ENCODE results near the gene PNCK.

PNCK gene

GRCh38 chrX:153673428-153674218 is at the start of gene PNCK:
TSS of gene PNCK (minus strand) at chrX:153673813. CDS start at chrX:153673076, 737 bp downstream.
- Histone ChIP-seq H3K9ac (ENCODE audit: low read depth in 1 of 2, low read length in 2 of 2) (no peak within 1 kb of the TSS), H3K36me3 (ENCODE audit: control insufficient read depth in 2 of 2, insufficient read depth in 2 of 2, low read length in 2 of 2) (no peaks in the 10 kb centered on the region), H3K4me3 (ENCODE audit: low read length in 2 of 2) (no peak within 1 kb of the TSS)

GRCh38 chrX:153722704-153723350 is 49.2 kb upstream of the PNCK start:
- peak overlapping the region; percentile 77 to 79 for H3K9ac ChIP-seq (ENCODE audit: low read depth in 1 of 2, low read length in 2 of 2)
- H3K4me1 ChIP-seq (ENCODE audit: control insufficient read depth in 2 of 2, insufficient read depth in 2 of 2, low read length in 2 of 2): peaks cover 37% of the 10 kb centered on the region in 2 donors
- peaks cover 11 to 16% of the 10 kb centered on the region in 2 donors for H3K36me3 ChIP-seq (ENCODE audit: control insufficient read depth in 2 of 2, insufficient read depth in 2 of 2, low read length in 2 of 2)
- H3K27me3 ChIP-seq (ENCODE audit: control insufficient read depth in 2 of 2, insufficient read depth in 2 of 2, low read length in 2 of 2): no peaks in the 10 kb centered on the region
- H3K4me3 ChIP-seq (ENCODE audit: low read length in 2 of 2): peak overlapping the region; percentile 66 to 74
- H3K9me3 ChIP-seq (ENCODE audit: control insufficient read depth in 2 of 2, low read length in 2 of 2): no peaks in the 10 kb centered on the region
- peak overlapping the region; percentile 87 to 92 for H3K27ac ChIP-seq (ENCODE audit: low read depth in 2 of 2, low read length in 2 of 2)

More at GRCh38 chrX:153673428-153674218, at the start of gene PNCK:
- Histone ChIP-seq H3K27ac (ENCODE audit: low read depth in 2 of 2, low read length in 2 of 2) (no peak within 1 kb of the TSS), H3K27me3 (ENCODE audit: control insufficient read depth in 2 of 2, insufficient read depth in 2 of 2, low read length in 2 of 2) (peaks cover 0 to 1% of the 10 kb centered on the region in 2 donors), H3K4me1 (ENCODE audit: control insufficient read depth in 2 of 2, insufficient read depth in 2 of 2, low read length in 2 of 2) (no peaks in the 10 kb centered on the region), H3K9me3 (ENCODE audit: control insufficient read depth in 2 of 2, low read length in 2 of 2) (no peaks in the 10 kb centered on the region)

- H3K4me3 ChIP-seq (ENCODE audit: low read length in 2 of 2): no peak overlapping the region
- no peaks in the 10 kb centered on the region for H3K9me3 ChIP-seq (ENCODE audit: control insufficient read depth in 2 of 2, low read length in 2 of 2)
- no peaks in the 10 kb centered on the region for H3K27me3 ChIP-seq (ENCODE audit: control insufficient read depth in 2 of 2, insufficient read depth in 2 of 2, low read length in 2 of 2)
- no peak overlapping the region for H3K27ac ChIP-seq (ENCODE audit: low read depth in 2 of 2, low read length in 2 of 2)
- no peak overlapping the region for H3K9ac ChIP-seq (ENCODE audit: low read depth in 1 of 2, low read length in 2 of 2)
- H3K4me1 ChIP-seq (ENCODE audit: control insufficient read depth in 2 of 2, insufficient read depth in 2 of 2, low read length in 2 of 2): peaks cover 8 to 12% of the 10 kb centered on the region in 2 donors
- H3K36me3 ChIP-seq (ENCODE audit: control insufficient read depth in 2 of 2, insufficient read depth in 2 of 2, low read length in 2 of 2): peaks cover 19 to 29% of the 10 kb centered on the region in 2 donors
These were observed 46.1 kb upstream of the PNCK start for GRCh38 chrX:153719701-153720100.

GRCh38 chrX:153719238-153719637 is 45.6 kb upstream of the PNCK start:
- Histone ChIP-seq H3K4me3 (ENCODE audit: low read length in 2 of 2) (no peak overlapping the region), H3K9me3 (ENCODE audit: control insufficient read depth in 2 of 2, low read length in 2 of 2) (no peaks in the 10 kb centered on the region), H3K9ac (ENCODE audit: low read depth in 1 of 2, low read length in 2 of 2) (no peak overlapping the region), H3K4me1 (ENCODE audit: control insufficient read depth in 2 of 2, insufficient read depth in 2 of 2, low read length in 2 of 2) (peaks cover 8 to 12% of the 10 kb centered on the region in 2 donors), H3K27me3 (ENCODE audit: control insufficient read depth in 2 of 2, insufficient read depth in 2 of 2, low read length in 2 of 2) (no peaks in the 10 kb centered on the region), H3K36me3 (ENCODE audit: control insufficient read depth in 2 of 2, insufficient read depth in 2 of 2, low read length in 2 of 2) (peaks cover 21 to 34% of the 10 kb centered on the region in 2 donors), H3K27ac (ENCODE audit: low read depth in 2 of 2, low read length in 2 of 2) (no peak overlapping the region)

- no peak overlapping the region for H3K9ac ChIP-seq (ENCODE audit: low read depth in 1 of 2, low read length in 2 of 2)
- H3K27me3 ChIP-seq (ENCODE audit: control insufficient read depth in 2 of 2, insufficient read depth in 2 of 2, low read length in 2 of 2): no peaks in the 10 kb centered on the region
- H3K27ac ChIP-seq (ENCODE audit: low read depth in 2 of 2, low read length in 2 of 2): no peak overlapping the region
- H3K4me3 ChIP-seq (ENCODE audit: low read length in 2 of 2): no peak overlapping the region
- H3K4me1 ChIP-seq (ENCODE audit: control insufficient read depth in 2 of 2, insufficient read depth in 2 of 2, low read length in 2 of 2): peaks cover under 1 to 3% of the 10 kb centered on the region in 2 donors
- H3K9me3 ChIP-seq (ENCODE audit: control insufficient read depth in 2 of 2, low read length in 2 of 2): no peaks in the 10 kb centered on the region
- H3K36me3 ChIP-seq (ENCODE audit: control insufficient read depth in 2 of 2, insufficient read depth in 2 of 2, low read length in 2 of 2): peaks cover 21 to 41% of the 10 kb centered on the region in 2 donors
These were observed 43.8 kb upstream of the PNCK start for GRCh38 chrX:153717445-153717844.

GRCh38 chrX:153714256-153714655 is 40.6 kb upstream of the PNCK start:
- no peak overlapping the region for H3K9ac ChIP-seq (ENCODE audit: low read depth in 1 of 2, low read length in 2 of 2)
- H3K27me3 ChIP-seq (ENCODE audit: control insufficient read depth in 2 of 2, insufficient read depth in 2 of 2, low read length in 2 of 2): no peaks in the 10 kb centered on the region
- H3K4me3 ChIP-seq (ENCODE audit: low read length in 2 of 2): no peak overlapping the region
- no peak overlapping the region for H3K27ac ChIP-seq (ENCODE audit: low read depth in 2 of 2, low read length in 2 of 2)
- no peaks in the 10 kb centered on the region for H3K9me3 ChIP-seq (ENCODE audit: control insufficient read depth in 2 of 2, low read length in 2 of 2)
- peaks cover 0 to under 1% of the 10 kb centered on the region in 2 donors for H3K4me1 ChIP-seq (ENCODE audit: control insufficient read depth in 2 of 2, insufficient read depth in 2 of 2, low read length in 2 of 2)
- peaks cover 11 to 37% of the 10 kb centered on the region in 2 donors for H3K36me3 ChIP-seq (ENCODE audit: control insufficient read depth in 2 of 2, insufficient read depth in 2 of 2, low read length in 2 of 2)

GRCh38 chrX:153709726-153710674 is 36.4 kb upstream of the PNCK start:
- Histone ChIP-seq H3K4me3 (ENCODE audit: low read length in 2 of 2) (no peak overlapping the region), H3K4me1 (ENCODE audit: control insufficient read depth in 2 of 2, insufficient read depth in 2 of 2, low read length in 2 of 2) (peaks cover 3 to 8% of the 10 kb centered on the region in 2 donors), H3K27ac (ENCODE audit: low read depth in 2 of 2, low read length in 2 of 2) (no peak overlapping the region), H3K9ac (ENCODE audit: low read depth in 1 of 2, low read length in 2 of 2) (no peak overlapping the region), H3K9me3 (ENCODE audit: control insufficient read depth in 2 of 2, low read length in 2 of 2) (no peaks in the 10 kb centered on the region), H3K36me3 (ENCODE audit: control insufficient read depth in 2 of 2, insufficient read depth in 2 of 2, low read length in 2 of 2) (peaks cover 5 to 27% of the 10 kb centered on the region in 2 donors), H3K27me3 (ENCODE audit: control insufficient read depth in 2 of 2, insufficient read depth in 2 of 2, low read length in 2 of 2) (no peaks in the 10 kb centered on the region)

- H3K9ac ChIP-seq (ENCODE audit: low read depth in 1 of 2, low read length in 2 of 2): peak overlapping the region in 1 of 2 donors; percentile 38
- H3K9me3 ChIP-seq (ENCODE audit: control insufficient read depth in 2 of 2, low read length in 2 of 2): no peaks in the 10 kb centered on the region
- H3K4me3 ChIP-seq (ENCODE audit: low read length in 2 of 2): no peak overlapping the region
- H3K27ac ChIP-seq (ENCODE audit: low read depth in 2 of 2, low read length in 2 of 2): peak overlapping the region; percentile 56 to 81
- H3K4me1 ChIP-seq (ENCODE audit: control insufficient read depth in 2 of 2, insufficient read depth in 2 of 2, low read length in 2 of 2): peaks cover 7 to 11% of the 10 kb centered on the region in 2 donors
- peaks cover 0 to 18% of the 10 kb centered on the region in 2 donors for H3K36me3 ChIP-seq (ENCODE audit: control insufficient read depth in 2 of 2, insufficient read depth in 2 of 2, low read length in 2 of 2)
- no peaks in the 10 kb centered on the region for H3K27me3 ChIP-seq (ENCODE audit: control insufficient read depth in 2 of 2, insufficient read depth in 2 of 2, low read length in 2 of 2)
These were observed 34.8 kb upstream of the PNCK start for GRCh38 chrX:153708415-153708814.

- Histone ChIP-seq H3K9ac (ENCODE audit: low read depth in 1 of 2, low read length in 2 of 2) (no peak overlapping the region), H3K27me3 (ENCODE audit: control insufficient read depth in 2 of 2, insufficient read depth in 2 of 2, low read length in 2 of 2) (no peaks in the 10 kb centered on the region), H3K27ac (ENCODE audit: low read depth in 2 of 2, low read length in 2 of 2) (no peak overlapping the region), H3K9me3 (ENCODE audit: control insufficient read depth in 2 of 2, low read length in 2 of 2) (no peaks in the 10 kb centered on the region), H3K4me1 (ENCODE audit: control insufficient read depth in 2 of 2, insufficient read depth in 2 of 2, low read length in 2 of 2) (peaks cover 10 to 18% of the 10 kb centered on the region in 2 donors), H3K36me3 (ENCODE audit: control insufficient read depth in 2 of 2, insufficient read depth in 2 of 2, low read length in 2 of 2) (peaks cover 0 to 15% of the 10 kb centered on the region in 2 donors), H3K4me3 (ENCODE audit: low read length in 2 of 2) (no peak overlapping the region)
These were observed 33.8 kb upstream of the PNCK start for GRCh38 chrX:153707406-153707805.

All from mucosa of rectum (tissue), 2 donors.